ENCODE data around the gene DCDC1.

DCDC1 gene

DNA sequence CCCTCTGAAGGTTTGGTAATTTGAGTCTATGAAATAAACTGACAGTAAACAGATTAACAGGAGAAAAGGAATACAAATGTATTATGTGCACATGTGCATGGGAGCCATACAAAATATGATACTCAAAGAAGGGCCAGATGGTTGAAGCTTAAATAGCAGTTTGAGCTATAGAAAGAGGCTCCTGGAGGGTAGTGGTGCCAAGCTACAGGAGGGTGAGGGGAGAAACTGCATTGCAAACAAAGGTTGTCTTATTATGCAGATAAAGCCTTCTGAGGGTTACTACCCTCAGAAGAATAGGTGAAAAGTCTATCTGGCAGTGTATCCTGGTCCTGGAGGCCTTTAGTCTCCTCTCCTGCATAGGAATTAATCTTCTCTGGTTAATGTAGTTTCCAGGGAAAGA is 516.1 kb downstream of the DCDC1 start:
- Histone ChIP-seq H3K36me3 (ENCODE audit: low read depth) (no peaks in the 10 kb centered on the region), H3K9me3 (ENCODE audit: severe bottlenecking) (no peaks in the 10 kb centered on the region), H3K27ac (ENCODE audit: poor library complexity, severe bottlenecking) (no peak overlapping the region), H3K27me3 (ENCODE audit: insufficient read depth, poor library complexity, severe bottlenecking) (no peaks in the 10 kb centered on the region), H3K4me1 (ENCODE audit: insufficient read depth, poor library complexity, severe bottlenecking) (no peaks in the 10 kb centered on the region), H3K4me3 (ENCODE audit: severe bottlenecking) (no peak overlapping the region)
- ATAC-seq (ENCODE audit: low read depth) (no peak), DNase-seq (ENCODE audit: low spot score) (no peak)
- TF ChIP-seq, protein P1, sequence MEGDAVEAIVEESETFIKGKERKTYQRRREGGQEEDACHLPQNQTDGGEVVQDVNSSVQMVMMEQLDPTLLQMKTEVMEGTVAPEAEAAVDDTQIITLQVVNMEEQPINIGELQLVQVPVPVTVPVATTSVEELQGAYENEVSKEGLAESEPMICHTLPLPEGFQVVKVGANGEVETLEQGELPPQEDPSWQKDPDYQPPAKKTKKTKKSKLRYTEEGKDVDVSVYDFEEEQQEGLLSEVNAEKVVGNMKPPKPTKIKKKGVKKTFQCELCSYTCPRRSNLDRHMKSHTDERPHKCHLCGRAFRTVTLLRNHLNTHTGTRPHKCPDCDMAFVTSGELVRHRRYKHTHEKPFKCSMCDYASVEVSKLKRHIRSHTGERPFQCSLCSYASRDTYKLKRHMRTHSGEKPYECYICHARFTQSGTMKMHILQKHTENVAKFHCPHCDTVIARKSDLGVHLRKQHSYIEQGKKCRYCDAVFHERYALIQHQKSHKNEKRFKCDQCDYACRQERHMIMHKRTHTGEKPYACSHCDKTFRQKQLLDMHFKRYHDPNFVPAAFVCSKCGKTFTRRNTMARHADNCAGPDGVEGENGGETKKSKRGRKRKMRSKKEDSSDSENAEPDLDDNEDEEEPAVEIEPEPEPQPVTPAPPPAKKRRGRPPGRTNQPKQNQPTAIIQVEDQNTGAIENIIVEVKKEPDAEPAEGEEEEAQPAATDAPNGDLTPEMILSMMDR (IDR thresholded peaks at IDR 0.05; ENCODE audit: poor library complexity, severe bottlenecking), result no peak

DNA sequence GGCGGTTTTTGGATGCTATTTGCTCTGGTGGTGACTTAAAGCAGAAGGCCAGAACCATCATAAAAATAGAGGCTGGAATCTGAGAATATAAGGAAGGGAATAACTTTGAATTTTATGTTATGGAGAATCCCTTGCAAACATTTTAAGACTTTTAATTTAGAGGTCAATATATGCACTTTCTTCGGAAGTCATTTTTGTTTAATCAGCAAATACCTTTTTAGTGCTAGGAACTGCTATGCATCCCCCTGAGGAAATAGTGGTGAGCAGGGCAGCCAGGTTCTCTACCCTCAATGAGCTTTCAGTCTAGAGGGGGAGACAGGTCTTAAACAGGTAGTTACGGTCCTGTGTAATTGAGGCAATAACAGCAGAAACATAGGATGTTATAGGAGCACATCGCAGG is 516.9 kb downstream of the DCDC1 start:
- TF ChIP-seq, protein P1 (IDR thresholded peaks at IDR 0.05; ENCODE audit: poor library complexity, severe bottlenecking), result no peak
- H3K4me3 ChIP-seq (ENCODE audit: severe bottlenecking), result no peak overlapping the region
- no peaks in the 10 kb centered on the region for H3K27me3 ChIP-seq (ENCODE audit: insufficient read depth, poor library complexity, severe bottlenecking)
- no peaks in the 10 kb centered on the region for H3K36me3 ChIP-seq (ENCODE audit: low read depth)
- no peaks in the 10 kb centered on the region for H3K9me3 ChIP-seq (ENCODE audit: severe bottlenecking)
- ATAC-seq (ENCODE audit: low read depth) (no peak), DNase-seq (ENCODE audit: low spot score) (no peak)
- no peak overlapping the region for H3K27ac ChIP-seq (ENCODE audit: poor library complexity, severe bottlenecking)
- no peaks in the 10 kb centered on the region for H3K4me1 ChIP-seq (ENCODE audit: insufficient read depth, poor library complexity, severe bottlenecking)

DNA sequence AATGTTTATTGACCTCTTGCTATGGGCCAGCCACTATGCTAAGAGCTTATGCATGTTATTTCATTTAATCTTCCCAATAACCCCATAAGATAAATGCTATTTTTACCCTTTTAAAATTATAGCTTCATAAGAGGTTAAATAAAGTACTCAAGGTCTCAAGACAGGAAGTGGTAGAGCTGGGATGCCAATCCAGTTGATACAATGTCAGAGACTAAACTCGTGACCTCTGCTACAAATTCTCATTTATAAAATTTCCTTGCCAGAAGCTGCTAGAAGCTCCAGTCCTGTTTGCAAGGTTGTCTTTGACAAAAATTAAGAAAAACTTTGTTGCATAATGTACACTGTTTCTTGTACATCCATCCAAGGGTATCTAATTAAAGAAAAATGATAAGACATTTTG is 517.4 kb downstream of the DCDC1 start:
- H3K4me3 ChIP-seq (ENCODE audit: severe bottlenecking), result no peak overlapping the region
- ATAC-seq (ENCODE audit: low read depth) (no peak), DNase-seq (ENCODE audit: low spot score) (no peak)
- TF ChIP-seq, protein P1 (IDR thresholded peaks at IDR 0.05; ENCODE audit: poor library complexity, severe bottlenecking), result no peak
- no peaks in the 10 kb centered on the region for H3K36me3 ChIP-seq (ENCODE audit: low read depth)
- no peaks in the 10 kb centered on the region for H3K27me3 ChIP-seq (ENCODE audit: insufficient read depth, poor library complexity, severe bottlenecking)
- no peak overlapping the region for H3K27ac ChIP-seq (ENCODE audit: poor library complexity, severe bottlenecking)
- H3K4me1 ChIP-seq (ENCODE audit: insufficient read depth, poor library complexity, severe bottlenecking), result no peaks in the 10 kb centered on the region
- no peaks in the 10 kb centered on the region for H3K9me3 ChIP-seq (ENCODE audit: severe bottlenecking)

DNA sequence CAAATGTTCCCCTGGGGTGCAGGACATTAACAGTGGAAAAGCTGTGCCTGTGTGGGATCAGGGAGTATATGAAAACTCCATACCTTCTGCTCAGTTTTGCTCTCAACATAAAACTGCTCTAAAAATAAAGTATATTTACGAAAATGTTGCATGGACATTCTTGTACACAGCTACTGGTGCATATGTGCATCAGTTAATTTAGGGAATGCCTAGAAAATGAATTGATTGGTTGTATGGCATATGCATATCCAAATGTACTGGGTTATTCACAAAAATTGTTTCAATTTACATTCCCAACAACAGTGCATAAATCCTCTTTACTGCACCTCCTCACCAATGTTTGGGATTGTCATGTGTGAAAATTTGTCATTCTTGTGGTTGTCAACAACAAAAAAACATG is 532.3 kb downstream of the DCDC1 start:
- Histone ChIP-seq H3K27ac (ENCODE audit: poor library complexity, severe bottlenecking) (no peak overlapping the region), H3K4me3 (ENCODE audit: severe bottlenecking) (no peak overlapping the region), H3K36me3 (ENCODE audit: low read depth) (no peaks in the 10 kb centered on the region), H3K4me1 (ENCODE audit: insufficient read depth, poor library complexity, severe bottlenecking) (no peaks in the 10 kb centered on the region), H3K27me3 (ENCODE audit: insufficient read depth, poor library complexity, severe bottlenecking) (no peaks in the 10 kb centered on the region), H3K9me3 (ENCODE audit: severe bottlenecking) (no peaks in the 10 kb centered on the region)
- no peak for ATAC-seq (ENCODE audit: low read depth)
- no peak for DNase-seq (ENCODE audit: low spot score)
- TF ChIP-seq, protein P1 (IDR thresholded peaks at IDR 0.05; ENCODE audit: poor library complexity, severe bottlenecking), result no peak

DNA sequence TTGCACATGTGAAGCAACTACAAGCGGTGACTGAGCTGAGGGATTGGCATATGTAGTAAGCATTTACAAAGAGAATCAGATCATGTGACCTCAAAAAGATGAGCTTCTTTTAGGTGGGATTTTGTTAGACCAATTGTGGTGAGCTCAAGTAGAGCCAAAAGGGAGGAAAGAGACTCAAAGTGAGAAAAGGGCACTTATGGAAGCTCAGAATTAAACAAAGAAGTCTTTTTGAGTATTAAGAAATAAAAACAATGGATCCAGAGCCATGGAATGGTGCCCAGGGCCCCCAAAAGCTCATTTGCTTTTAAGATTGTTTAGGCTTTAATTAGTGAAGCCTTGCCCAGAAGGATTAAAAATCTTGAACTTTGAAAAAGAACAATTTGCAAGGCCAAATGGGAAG is 536.7 kb downstream of the DCDC1 start:
- Histone ChIP-seq H3K27ac (ENCODE audit: poor library complexity, severe bottlenecking) (no peak overlapping the region), H3K27me3 (ENCODE audit: insufficient read depth, poor library complexity, severe bottlenecking) (no peaks in the 10 kb centered on the region), H3K9me3 (ENCODE audit: severe bottlenecking) (no peaks in the 10 kb centered on the region), H3K4me1 (ENCODE audit: insufficient read depth, poor library complexity, severe bottlenecking) (no peaks in the 10 kb centered on the region), H3K4me3 (ENCODE audit: severe bottlenecking) (no peak overlapping the region), H3K36me3 (ENCODE audit: low read depth) (no peaks in the 10 kb centered on the region)
- DNase-seq (ENCODE audit: low spot score), result no peak
- TF ChIP-seq, protein P1 (IDR thresholded peaks at IDR 0.05; ENCODE audit: poor library complexity, severe bottlenecking), result no peak
- no peak for ATAC-seq (ENCODE audit: low read depth)

All from RWPE2 (cell line).